Measurements from ENCODE around the gene FCHO1. TPM values are rescaled to one million over a fixed set of nuclear protein-coding genes. Genes with fewer than 3 reads are reported as not detected.

Gene FCHO1
- total RNA-seq, 3 donors from 2014 or later, result 1.6 to 5.3 (median 2.9) TPM

- no peak for DNase-seq (ENCODE audit: low spot score in 2 of 2)
- Histone ChIP-seq H3K4me1 (no peaks in the 10 kb centered on the region), H3K9me3 (no peaks in the 10 kb centered on the region), H3K27me3 (no peaks in the 10 kb centered on the region), H3K36me3 (no peaks in the 10 kb centered on the region), H3K4me3 (no peak overlapping the region), H3K27ac (no peak overlapping the region)
- no peak for TF ChIP-seq POLR2A (IDR thresholded peaks at IDR 0.05)
- no peak for TF ChIP-seq POLR2AphosphoS5 (IDR thresholded peaks at IDR 0.05)
- no peak for TF ChIP-seq CTCF (IDR thresholded peaks at IDR 0.05)
- intact Hi-C loops (cut with DNase I; ENCODE audit: low total_unique reads), result no loop called here
Observed at GRCh38 chr19:17751912-17752273, 616 bp downstream of the FCHO1 start.

- no peak for TF ChIP-seq POLR2A (IDR thresholded peaks at IDR 0.05)
- no peak for TF ChIP-seq POLR2AphosphoS5 (IDR thresholded peaks at IDR 0.05)
- no peak overlapping the region for H3K4me3 ChIP-seq
- H3K27me3 ChIP-seq, result no peaks in the 10 kb centered on the region
- H3K9me3 ChIP-seq, result no peaks in the 10 kb centered on the region
- intact Hi-C loops (cut with DNase I; ENCODE audit: low total_unique reads), result no loop called here
- no peaks in the 10 kb centered on the region for H3K4me1 ChIP-seq
- no peak for DNase-seq (ENCODE audit: low spot score in 2 of 2)
- H3K36me3 ChIP-seq, result no peaks in the 10 kb centered on the region
- H3K27ac ChIP-seq, result no peak overlapping the region
Observed at GRCh38 chr19:17752865-17753639, 1.8 kb downstream of the FCHO1 start.

- Histone ChIP-seq H3K27me3 (no peaks in the 10 kb centered on the region), H3K4me1 (no peaks in the 10 kb centered on the region), H3K27ac (no peak overlapping the region), H3K36me3 (no peaks in the 10 kb centered on the region), H3K4me3 (no peak overlapping the region), H3K9me3 (no peaks in the 10 kb centered on the region)
- intact Hi-C loops (cut with DNase I; ENCODE audit: low total_unique reads), result no loop called here
- DNase-seq (ENCODE audit: low spot score in 2 of 2), result no peak
- TF ChIP-seq POLR2A (IDR thresholded peaks at IDR 0.05) (no peak), CTCF (IDR thresholded peaks at IDR 0.05) (no peak), POLR2AphosphoS5 (IDR thresholded peaks at IDR 0.05) (no peak)
Observed at GRCh38 chr19:17753976-17754375, 2.7 kb downstream of the FCHO1 start.

GRCh38 chr19:17754634-17755442 is 3.6 kb downstream of the FCHO1 start:
- Histone ChIP-seq H3K9me3 (no peaks in the 10 kb centered on the region), H3K4me3 (no peak overlapping the region), H3K4me1 (no peaks in the 10 kb centered on the region), H3K36me3 (no peaks in the 10 kb centered on the region), H3K27ac (no peak overlapping the region), H3K27me3 (no peaks in the 10 kb centered on the region)
- no peak for DNase-seq (ENCODE audit: low spot score in 2 of 2)
- TF ChIP-seq POLR2A (IDR thresholded peaks at IDR 0.05) (no peak), CTCF (IDR thresholded peaks at IDR 0.05) (no peak), POLR2AphosphoS5 (IDR thresholded peaks at IDR 0.05) (no peak)
- intact Hi-C loops (cut with DNase I; ENCODE audit: low total_unique reads), result loop anchor here (5.0 kb wide), 1 partner anchor 43 kb away; no protein-coding TSS in a partner anchor

GRCh38 chr19:17755443-17755890 is 4.2 kb downstream of the FCHO1 start:
- H3K9me3 ChIP-seq, result no peaks in the 10 kb centered on the region
- no peak overlapping the region for H3K4me3 ChIP-seq
- no peak for TF ChIP-seq POLR2A (IDR thresholded peaks at IDR 0.05)
- TF ChIP-seq POLR2AphosphoS5 (IDR thresholded peaks at IDR 0.05), result no peak
- TF ChIP-seq CTCF (IDR thresholded peaks at IDR 0.05), result no peak
- H3K27ac ChIP-seq, result no peak overlapping the region
- no peaks in the 10 kb centered on the region for H3K4me1 ChIP-seq
- H3K36me3 ChIP-seq, result no peaks in the 10 kb centered on the region
- DNase-seq (ENCODE audit: low spot score in 2 of 2), result no peak
- intact Hi-C loops (cut with DNase I; ENCODE audit: low total_unique reads), result loop anchor here (5.0 kb wide), 1 partner anchor 43 kb away; no protein-coding TSS in a partner anchor
- no peaks in the 10 kb centered on the region for H3K27me3 ChIP-seq
